ENCODE data around the gene PRKRIP1.

GRCh38 chr7:102418592-102418991 lies 22.4 kb downstream of the PRKRIP1 start:
- no peak for TF ChIP-seq MYC (IDR thresholded peaks at IDR 0.05; ENCODE audit: low read depth, low read length)
- TF ChIP-seq CTCF (IDR thresholded peaks at IDR 0.05; ENCODE audit: low read depth, low read length): no peak
- no peak for TF ChIP-seq MAX (IDR thresholded peaks at IDR 0.05; ENCODE audit: low read depth, low read length)
- no peak for TF ChIP-seq POLR2A (IDR thresholded peaks at IDR 0.05; ENCODE audit: extremely low read depth, insufficient read length)

Measured in NB4 (cell line).